K562 (cell line): Measurements from ENCODE around the gene TMEM247. TPM values are rescaled to one million over a fixed set of nuclear protein-coding genes. Genes with fewer than 3 reads are reported as not detected.

Experiments used
- ATAC-seq: fragments of 200-7000 bp; cut with Tn5 transposase; 3 replicates; pipeline ENCODE4 v1.9.1; 2020; ENCODE audit warnings: moderate library complexity
- BruUV-seq: library from RNA; stranded (reverse); fragments of 400-500 nt; replicated peaks from 2 replicates; lab custom pipeline; 2021; lab: Mats Ljungman, UMichigan
- CTCF ChIA-PET: fragments of 300-600 bp; formaldehyde crosslinking; extraction: SDS; loops from one replicate; lab custom pipeline; 2021; ENCODE audit warnings: low intra/inter-chr PET ratio; lab: Yijun Ruan, JAX
- POLR2A ChIA-PET: fragments of 300-600, 350-650 bp; sonication (Branson Sonifier 250); formaldehyde crosslinking; extraction: SDS; loops from one replicate; lab custom pipeline; 2021; ENCODE audit warnings: antibody characterized with exemption, inconsistent platforms; lab: Yijun Ruan, JAX
- DNase-seq, 4 experiments: peaks; one replicate each; pipeline versions ENCODE4 v3.0.0 to v3.0.0-alpha.2; 2011 to 2018; ENCODE audit warnings: low spot score in 3 of 4, mixed read lengths in 3 of 4; ENCODE audit errors: extremely low read depth in 1 of 4
- FAIRE-seq: peaks from 2 replicates; lab custom pipeline; 2011; peaks lifted over from hg19 to GRCh38; lab: Jason Lieb, UNC
- H2AFZ ChIP-seq: 2 replicates; pipeline ENCODE4 v1.6.0; 2011; ENCODE audit warnings: low read depth, low read length, control low read depth, inconsistent platforms
- H3K27ac ChIP-seq: fragments of 200-600 bp; 3 replicates; pipeline ENCODE4 v1.8.0; 2011; ENCODE audit warnings: low read depth, mild to moderate bottlenecking, control low read depth, inconsistent platforms, low read length, moderate library complexity, mixed read lengths; ENCODE audit errors: extremely low read depth
- H3K27me3 ChIP-seq, 2 experiments: fragments of 300-600 bp in 1 of 2; 2 replicates in 1 of 2; 3 replicates in 1 of 2; pipeline versions ENCODE4 v1.6.0 to v1.8.0; 2011; ENCODE audit warnings: inconsistent platforms in 2 of 2, low read length in 2 of 2, mild to moderate bottlenecking in 1 of 2, mixed read lengths in 1 of 2, moderate library complexity in 1 of 2; ENCODE audit not compliant: control insufficient read depth in 2 of 2, insufficient read depth in 2 of 2
- H3K36me3 ChIP-seq: fragments of 300-600 bp; 3 replicates; pipeline ENCODE4 v1.8.0; 2011; ENCODE audit warnings: mild to moderate bottlenecking, low read length, inconsistent platforms; ENCODE audit not compliant: control insufficient read depth, insufficient read depth
- H3K4me1 ChIP-seq, 2 experiments: fragments of 200-600 bp in 1 of 2; replicated peaks in 1 of 2; 2 replicates in 1 of 2; 3 replicates in 1 of 2; pipeline versions ENCODE4 v1.5.1 to v1.8.0; 2011; ENCODE audit warnings: inconsistent platforms in 2 of 2, low read length in 2 of 2, mild to moderate bottlenecking in 1 of 2, mixed read lengths in 1 of 2, moderate library complexity in 1 of 2; ENCODE audit not compliant: control insufficient read depth in 2 of 2, insufficient read depth in 2 of 2
- H3K4me2 ChIP-seq: 2 replicates; pipeline ENCODE4 v1.6.1; 2011; ENCODE audit warnings: low read length, control low read depth, inconsistent platforms, mixed read lengths; ENCODE audit not compliant: insufficient read depth
- H3K4me3 ChIP-seq: fragments of 200-600 bp; sonication (generic), shearing (Covaris generic); 2 replicates; pipeline ENCODE4 v1.5.1; 2016; ENCODE audit warnings: control low read depth, inconsistent platforms
- H3K79me2 ChIP-seq: fragments of 200-600 bp; 3 replicates; pipeline ENCODE4 v1.8.0; 2011; ENCODE audit warnings: low read length, inconsistent platforms; ENCODE audit not compliant: control insufficient read depth, insufficient read depth
- H3K9ac ChIP-seq, 2 experiments: 2 replicates each; pipeline versions ENCODE4 v1.6.0 to v1.6.1; 2011; ENCODE audit warnings: low read depth in 2 of 2, low read length in 2 of 2, control low read depth in 1 of 2, inconsistent platforms in 1 of 2, mild to moderate bottlenecking in 1 of 2, mixed read lengths in 1 of 2; ENCODE audit not compliant: insufficient read depth in 1 of 2
- H3K9me1 ChIP-seq: one replicate; pipeline ENCODE4 v1.6.0; 2011; ENCODE audit warnings: inconsistent platforms, mild to moderate bottlenecking, low read length, moderate library complexity; ENCODE audit not compliant: control insufficient read depth, insufficient read depth
- H3K9me3 ChIP-seq: replicated peaks from 2 replicates; pipeline ENCODE4 v1.5.1; 2011; ENCODE audit warnings: low read depth, low read length, inconsistent platforms; ENCODE audit not compliant: control insufficient read depth, insufficient read depth
- H4K20me1 ChIP-seq: replicated peaks from 2 replicates; pipeline ENCODE4 v1.6.1; 2011; ENCODE audit warnings: low read length, inconsistent platforms, mixed read lengths; ENCODE audit not compliant: control insufficient read depth, insufficient read depth
- AFF1 ChIP-seq, 2 experiments: fragments of 450-650 bp; IDR thresholded peaks; 2 replicates each; pipeline ENCODE4 v1.6.1; 2018; ENCODE audit warnings: mild to moderate bottlenecking in 2 of 2, low read depth in 1 of 2; ENCODE audit not compliant: partially characterized antibody in 2 of 2
- MIER1 ChIP-seq: fragments of 450-650 bp; IDR thresholded peaks from 2 replicates; pipeline ENCODE4 v1.6.1; 2016; ENCODE audit warnings: antibody characterized with exemption, mild to moderate bottlenecking, low read depth
- WGBS: fragments of 100-300 bp; shearing (Covaris generic); methylation state at CpG from one replicate; pipeline ENCODE4 v1.1.6; 2016; ENCODE audit warnings: low coverage, mixed read lengths; ENCODE audit not compliant: insufficient coverage; ENCODE audit errors: missing lambda C conversion rate; 5-methylcytosine and 5-hydroxymethylcytosine counted together
- in situ Hi-C: fragments of 300-500 bp; cut with MboI; formaldehyde crosslinking; loops from 4 replicates; pipeline ENCODE4 v1.15.0; 2018; ENCODE audit warnings: inconsistent platforms, mixed read lengths
- intact Hi-C: fragments of 100-400 bp; cut with micrococcal nuclease; formaldehyde crosslinking; loops from 2 replicates; pipeline ENCODE4 v1.14.2; 2022
- polyA plus RNA-seq, 8 experiments: library from polyadenylated mRNA; depleted of rRNA in 4 of 8; stranded (reverse) in 5 of 8; unstranded in 3 of 8; fragments of >200 nt; fragmentation: Nextera tagmentation in 2 of 8; fragmentation: Illumina TruSeq in 1 of 8; extraction: Ambion mirVana in 2 of 8; extraction: Trizol in 1 of 8; gene quantifications; 2 replicates each; pipeline versions ENCODE4 v1.2.1 to v1.2.3, GENCODE V29; 2011 to 2014; ENCODE audit warnings: inconsistent platforms in 1 of 8, missing spikeins in 1 of 8
- total RNA-seq, 7 experiments: library from RNA; depleted of rRNA in 6 of 7; stranded (reverse); fragments of >200 nt in 6 of 7; fragmentation: Illumina TruSeq in 2 of 7; extraction: Trizol in 2 of 7; gene quantifications; 2 replicates each; pipeline versions ENCODE4 v1.2.1 to v1.2.3, GENCODE V29; 2011 to 2021; ENCODE audit warnings: low replicate concordance in 1 of 7
- TF ChIP-seq, protein P1 (sequence below): fragments of 200-600 bp; sonication (generic); IDR thresholded peaks from one replicate; pipeline ENCODE4 v1.6.1; 2012; ENCODE audit warnings: mild to moderate bottlenecking, low read depth, low read length, inconsistent platforms
- TF ChIP-seq, protein P2 (sequence below): fragments of 250-450 bp; sonication (Bioruptor Pico); IDR thresholded peaks from 2 replicates; pipeline ENCODE4 v1.5.0; 2020; ENCODE audit warnings: mild to moderate bottlenecking

The TMEM247 gene
- total and polyA plus RNA-seq, 9 of the 15 experiments (the other 6 are each of a cell fraction or from before 2014, with no cell fraction given), result 0.24 to 4.7 (median 3.1) TPM

DNA sequence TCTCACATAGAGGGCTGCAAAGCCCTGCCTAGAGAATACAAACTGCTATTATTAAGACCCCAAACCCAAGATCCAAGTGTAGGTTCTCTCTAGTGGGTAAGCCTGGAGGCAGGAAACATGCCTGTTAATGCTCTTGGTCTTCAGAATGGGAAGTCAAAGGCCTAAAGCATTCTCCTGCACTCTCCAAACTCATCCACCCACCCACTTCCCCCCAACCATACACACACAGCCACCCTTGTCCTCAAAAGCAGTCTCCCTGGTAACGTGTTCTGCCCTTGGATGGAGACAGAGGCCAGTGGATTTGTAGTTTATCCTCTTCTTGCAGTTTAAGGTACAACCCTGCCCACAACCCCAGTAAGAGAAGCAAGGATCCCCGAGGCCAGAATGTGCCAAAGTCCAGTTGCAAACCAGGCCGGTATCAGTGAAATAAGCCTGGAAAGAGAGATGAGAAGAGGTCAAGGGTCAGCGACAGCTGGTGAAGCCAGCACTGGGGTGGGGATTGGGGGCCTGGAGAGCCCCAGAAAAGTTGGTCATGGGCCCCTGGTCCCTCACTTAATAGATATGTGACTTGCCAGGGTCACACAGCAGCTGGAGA lies 23.0 kb downstream of the TMEM247 start:
- WGBS, result 25% methylated on average over 4 of the region's 4 CpGs
- no peak for FAIRE-seq
- TF ChIP-seq AFF1 (IDR thresholded peaks at IDR 0.05; ENCODE audit: low read depth in 1 of 2, partially characterized antibody in 2 of 2) (no peak), MIER1 (no peak)
- TF ChIP-seq, protein P1, sequence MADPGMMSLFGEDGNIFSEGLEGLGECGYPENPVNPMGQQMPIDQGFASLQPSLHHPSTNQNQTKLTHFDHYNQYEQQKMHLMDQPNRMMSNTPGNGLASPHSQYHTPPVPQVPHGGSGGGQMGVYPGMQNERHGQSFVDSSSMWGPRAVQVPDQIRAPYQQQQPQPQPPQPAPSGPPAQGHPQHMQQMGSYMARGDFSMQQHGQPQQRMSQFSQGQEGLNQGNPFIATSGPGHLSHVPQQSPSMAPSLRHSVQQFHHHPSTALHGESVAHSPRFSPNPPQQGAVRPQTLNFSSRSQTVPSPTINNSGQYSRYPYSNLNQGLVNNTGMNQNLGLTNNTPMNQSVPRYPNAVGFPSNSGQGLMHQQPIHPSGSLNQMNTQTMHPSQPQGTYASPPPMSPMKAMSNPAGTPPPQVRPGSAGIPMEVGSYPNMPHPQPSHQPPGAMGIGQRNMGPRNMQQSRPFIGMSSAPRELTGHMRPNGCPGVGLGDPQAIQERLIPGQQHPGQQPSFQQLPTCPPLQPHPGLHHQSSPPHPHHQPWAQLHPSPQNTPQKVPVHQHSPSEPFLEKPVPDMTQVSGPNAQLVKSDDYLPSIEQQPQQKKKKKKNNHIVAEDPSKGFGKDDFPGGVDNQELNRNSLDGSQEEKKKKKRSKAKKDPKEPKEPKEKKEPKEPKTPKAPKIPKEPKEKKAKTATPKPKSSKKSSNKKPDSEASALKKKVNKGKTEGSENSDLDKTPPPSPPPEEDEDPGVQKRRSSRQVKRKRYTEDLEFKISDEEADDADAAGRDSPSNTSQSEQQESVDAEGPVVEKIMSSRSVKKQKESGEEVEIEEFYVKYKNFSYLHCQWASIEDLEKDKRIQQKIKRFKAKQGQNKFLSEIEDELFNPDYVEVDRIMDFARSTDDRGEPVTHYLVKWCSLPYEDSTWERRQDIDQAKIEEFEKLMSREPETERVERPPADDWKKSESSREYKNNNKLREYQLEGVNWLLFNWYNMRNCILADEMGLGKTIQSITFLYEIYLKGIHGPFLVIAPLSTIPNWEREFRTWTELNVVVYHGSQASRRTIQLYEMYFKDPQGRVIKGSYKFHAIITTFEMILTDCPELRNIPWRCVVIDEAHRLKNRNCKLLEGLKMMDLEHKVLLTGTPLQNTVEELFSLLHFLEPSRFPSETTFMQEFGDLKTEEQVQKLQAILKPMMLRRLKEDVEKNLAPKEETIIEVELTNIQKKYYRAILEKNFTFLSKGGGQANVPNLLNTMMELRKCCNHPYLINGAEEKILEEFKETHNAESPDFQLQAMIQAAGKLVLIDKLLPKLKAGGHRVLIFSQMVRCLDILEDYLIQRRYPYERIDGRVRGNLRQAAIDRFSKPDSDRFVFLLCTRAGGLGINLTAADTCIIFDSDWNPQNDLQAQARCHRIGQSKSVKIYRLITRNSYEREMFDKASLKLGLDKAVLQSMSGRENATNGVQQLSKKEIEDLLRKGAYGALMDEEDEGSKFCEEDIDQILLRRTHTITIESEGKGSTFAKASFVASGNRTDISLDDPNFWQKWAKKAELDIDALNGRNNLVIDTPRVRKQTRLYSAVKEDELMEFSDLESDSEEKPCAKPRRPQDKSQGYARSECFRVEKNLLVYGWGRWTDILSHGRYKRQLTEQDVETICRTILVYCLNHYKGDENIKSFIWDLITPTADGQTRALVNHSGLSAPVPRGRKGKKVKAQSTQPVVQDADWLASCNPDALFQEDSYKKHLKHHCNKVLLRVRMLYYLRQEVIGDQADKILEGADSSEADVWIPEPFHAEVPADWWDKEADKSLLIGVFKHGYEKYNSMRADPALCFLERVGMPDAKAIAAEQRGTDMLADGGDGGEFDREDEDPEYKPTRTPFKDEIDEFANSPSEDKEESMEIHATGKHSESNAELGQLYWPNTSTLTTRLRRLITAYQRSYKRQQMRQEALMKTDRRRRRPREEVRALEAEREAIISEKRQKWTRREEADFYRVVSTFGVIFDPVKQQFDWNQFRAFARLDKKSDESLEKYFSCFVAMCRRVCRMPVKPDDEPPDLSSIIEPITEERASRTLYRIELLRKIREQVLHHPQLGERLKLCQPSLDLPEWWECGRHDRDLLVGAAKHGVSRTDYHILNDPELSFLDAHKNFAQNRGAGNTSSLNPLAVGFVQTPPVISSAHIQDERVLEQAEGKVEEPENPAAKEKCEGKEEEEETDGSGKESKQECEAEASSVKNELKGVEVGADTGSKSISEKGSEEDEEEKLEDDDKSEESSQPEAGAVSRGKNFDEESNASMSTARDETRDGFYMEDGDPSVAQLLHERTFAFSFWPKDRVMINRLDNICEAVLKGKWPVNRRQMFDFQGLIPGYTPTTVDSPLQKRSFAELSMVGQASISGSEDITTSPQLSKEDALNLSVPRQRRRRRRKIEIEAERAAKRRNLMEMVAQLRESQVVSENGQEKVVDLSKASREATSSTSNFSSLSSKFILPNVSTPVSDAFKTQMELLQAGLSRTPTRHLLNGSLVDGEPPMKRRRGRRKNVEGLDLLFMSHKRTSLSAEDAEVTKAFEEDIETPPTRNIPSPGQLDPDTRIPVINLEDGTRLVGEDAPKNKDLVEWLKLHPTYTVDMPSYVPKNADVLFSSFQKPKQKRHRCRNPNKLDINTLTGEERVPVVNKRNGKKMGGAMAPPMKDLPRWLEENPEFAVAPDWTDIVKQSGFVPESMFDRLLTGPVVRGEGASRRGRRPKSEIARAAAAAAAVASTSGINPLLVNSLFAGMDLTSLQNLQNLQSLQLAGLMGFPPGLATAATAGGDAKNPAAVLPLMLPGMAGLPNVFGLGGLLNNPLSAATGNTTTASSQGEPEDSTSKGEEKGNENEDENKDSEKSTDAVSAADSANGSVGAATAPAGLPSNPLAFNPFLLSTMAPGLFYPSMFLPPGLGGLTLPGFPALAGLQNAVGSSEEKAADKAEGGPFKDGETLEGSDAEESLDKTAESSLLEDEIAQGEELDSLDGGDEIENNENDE, result no peak
- TF ChIP-seq, protein P2, sequence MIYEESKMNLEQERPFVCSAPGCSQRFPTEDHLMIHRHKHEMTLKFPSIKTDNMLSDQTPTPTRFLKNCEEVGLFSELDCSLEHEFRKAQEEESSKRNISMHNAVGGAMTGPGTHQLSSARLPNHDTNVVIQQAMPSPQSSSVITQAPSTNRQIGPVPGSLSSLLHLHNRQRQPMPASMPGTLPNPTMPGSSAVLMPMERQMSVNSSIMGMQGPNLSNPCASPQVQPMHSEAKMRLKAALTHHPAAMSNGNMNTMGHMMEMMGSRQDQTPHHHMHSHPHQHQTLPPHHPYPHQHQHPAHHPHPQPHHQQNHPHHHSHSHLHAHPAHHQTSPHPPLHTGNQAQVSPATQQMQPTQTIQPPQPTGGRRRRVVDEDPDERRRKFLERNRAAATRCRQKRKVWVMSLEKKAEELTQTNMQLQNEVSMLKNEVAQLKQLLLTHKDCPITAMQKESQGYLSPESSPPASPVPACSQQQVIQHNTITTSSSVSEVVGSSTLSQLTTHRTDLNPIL (CRISPR knock-in tag), result no peak

More for the DNA sequence above, 23.0 kb downstream of the TMEM247 start:
- no peaks in the 10 kb centered on the region for H3K36me3 ChIP-seq
- BruUV-seq, result no TSS peak
- no peaks in the 10 kb centered on the region for H3K9me1 ChIP-seq
- H4K20me1 ChIP-seq, result no peaks in the 10 kb centered on the region
- no peak overlapping the region for H3K4me2 ChIP-seq
- H3K27ac ChIP-seq, result no peak overlapping the region
- no peak overlapping the region for H3K4me3 ChIP-seq
- in situ Hi-C loops, result no loop called here
- CTCF ChIA-PET, result no interaction called here
- ATAC-seq (no peak), DNase-seq (no peak)
- no peaks in the 10 kb centered on the region for H3K79me2 ChIP-seq
- H3K9me3 ChIP-seq, result no peaks in the 10 kb centered on the region
- H3K9ac ChIP-seq, result no peak overlapping the region
- POLR2A ChIA-PET, result no interaction called here
- no peak overlapping the region for H2AFZ ChIP-seq
- H3K27me3 ChIP-seq, result no peaks in the 10 kb centered on the region
- intact Hi-C loops, result no loop called here
- H3K4me1 ChIP-seq, result peaks cover 4 to 6% of the 10 kb centered on the region in 2 experiments; a peak in 2 of 5 replicates
